ENCODE data around the gene CD160.
A peak's percentile ranks its signal among the peaks of the same experiment; 100 is the strongest.

The CD160 gene

DNA sequence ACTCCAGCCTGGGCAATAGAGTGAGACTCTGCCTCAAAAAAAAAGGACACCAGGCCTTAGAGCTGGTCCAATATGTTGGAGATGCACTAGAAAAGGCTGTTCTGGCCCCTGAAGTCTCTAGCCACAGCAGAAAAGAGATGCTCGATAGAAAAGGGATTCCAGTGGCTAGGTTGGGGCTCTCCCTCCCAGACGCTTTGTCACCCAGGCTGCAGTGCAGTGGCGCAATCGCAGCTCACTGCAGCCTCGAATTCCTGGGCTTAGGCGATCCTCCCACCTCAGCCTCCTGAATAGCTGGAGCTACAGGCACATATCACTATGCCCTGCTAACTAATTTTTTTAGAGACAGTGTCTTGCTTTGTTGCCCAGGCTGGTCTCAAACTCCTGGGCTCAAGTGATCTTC, 30.4 kb upstream of the CD160 start:
- Histone ChIP-seq H4K20me1 (ENCODE audit: insufficient read depth) (no peaks in the 10 kb centered on the region), H3K36me3 (ENCODE audit: insufficient read depth) (no peaks in the 10 kb centered on the region), H3K4me2 (peak overlapping the region; percentile 71), H3K4me1 (ENCODE audit: low read depth, poor library complexity, severe bottlenecking) (peaks cover 46% of the 10 kb centered on the region), H3K27me3 (ENCODE audit: insufficient read depth, low read depth) (no peaks in the 10 kb centered on the region), H3K79me2 (ENCODE audit: insufficient read depth, low read depth) (no peaks in the 10 kb centered on the region), H3K27ac (peak overlapping the region; percentile 50; the same call in 1 of the 2 replicates), H3K9ac (no peak overlapping the region), H2AFZ (ENCODE audit: low read depth) (no peak overlapping the region), H3K4me3 (IDR thresholded peaks at IDR 0.05; ENCODE audit: insufficient read depth, low read depth, low read length) (no peak overlapping the region)
- TF ChIP-seq, protein P1, sequence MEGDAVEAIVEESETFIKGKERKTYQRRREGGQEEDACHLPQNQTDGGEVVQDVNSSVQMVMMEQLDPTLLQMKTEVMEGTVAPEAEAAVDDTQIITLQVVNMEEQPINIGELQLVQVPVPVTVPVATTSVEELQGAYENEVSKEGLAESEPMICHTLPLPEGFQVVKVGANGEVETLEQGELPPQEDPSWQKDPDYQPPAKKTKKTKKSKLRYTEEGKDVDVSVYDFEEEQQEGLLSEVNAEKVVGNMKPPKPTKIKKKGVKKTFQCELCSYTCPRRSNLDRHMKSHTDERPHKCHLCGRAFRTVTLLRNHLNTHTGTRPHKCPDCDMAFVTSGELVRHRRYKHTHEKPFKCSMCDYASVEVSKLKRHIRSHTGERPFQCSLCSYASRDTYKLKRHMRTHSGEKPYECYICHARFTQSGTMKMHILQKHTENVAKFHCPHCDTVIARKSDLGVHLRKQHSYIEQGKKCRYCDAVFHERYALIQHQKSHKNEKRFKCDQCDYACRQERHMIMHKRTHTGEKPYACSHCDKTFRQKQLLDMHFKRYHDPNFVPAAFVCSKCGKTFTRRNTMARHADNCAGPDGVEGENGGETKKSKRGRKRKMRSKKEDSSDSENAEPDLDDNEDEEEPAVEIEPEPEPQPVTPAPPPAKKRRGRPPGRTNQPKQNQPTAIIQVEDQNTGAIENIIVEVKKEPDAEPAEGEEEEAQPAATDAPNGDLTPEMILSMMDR (conservative IDR thresholded peaks at IDR 0.05; ENCODE audit: low read depth, low read length) = no peak

DNA sequence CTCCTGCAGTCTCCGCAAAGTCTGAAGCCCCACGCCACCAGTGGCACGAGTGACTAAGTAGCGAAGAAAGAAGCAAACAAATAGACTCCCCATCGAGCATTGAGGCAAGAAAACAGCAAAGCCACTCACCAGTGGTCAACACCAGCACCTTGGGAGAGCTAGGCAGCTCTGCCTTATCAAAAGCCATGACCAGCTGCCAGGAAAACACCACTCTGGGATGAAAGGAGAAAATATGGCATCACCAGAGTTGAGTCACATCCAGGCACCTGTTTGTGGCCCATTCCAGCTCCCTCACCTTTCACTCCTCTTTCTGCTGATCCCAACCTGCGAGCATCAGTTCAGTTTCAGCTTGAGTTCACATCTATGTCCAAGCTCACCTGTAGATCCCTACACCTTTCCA, 29.4 kb upstream of the CD160 start:
- Histone ChIP-seq H3K4me2 (peak overlapping the region; percentile 71), H3K27ac (peak overlapping the region; percentile 50), H2AFZ (ENCODE audit: low read depth) (no peak overlapping the region), H3K36me3 (ENCODE audit: insufficient read depth) (no peaks in the 10 kb centered on the region), H3K79me2 (ENCODE audit: insufficient read depth, low read depth) (no peaks in the 10 kb centered on the region), H3K27me3 (ENCODE audit: insufficient read depth, low read depth) (no peaks in the 10 kb centered on the region), H4K20me1 (ENCODE audit: insufficient read depth) (no peaks in the 10 kb centered on the region), H3K4me1 (ENCODE audit: low read depth, poor library complexity, severe bottlenecking) (peaks cover 46% of the 10 kb centered on the region), H3K9ac (no peak overlapping the region), H3K4me3 (IDR thresholded peaks at IDR 0.05; ENCODE audit: insufficient read depth, low read depth, low read length) (peak overlapping the region; percentile 73)
- TF ChIP-seq, protein P1 (conservative IDR thresholded peaks at IDR 0.05; ENCODE audit: low read depth, low read length) = no peak

DNA sequence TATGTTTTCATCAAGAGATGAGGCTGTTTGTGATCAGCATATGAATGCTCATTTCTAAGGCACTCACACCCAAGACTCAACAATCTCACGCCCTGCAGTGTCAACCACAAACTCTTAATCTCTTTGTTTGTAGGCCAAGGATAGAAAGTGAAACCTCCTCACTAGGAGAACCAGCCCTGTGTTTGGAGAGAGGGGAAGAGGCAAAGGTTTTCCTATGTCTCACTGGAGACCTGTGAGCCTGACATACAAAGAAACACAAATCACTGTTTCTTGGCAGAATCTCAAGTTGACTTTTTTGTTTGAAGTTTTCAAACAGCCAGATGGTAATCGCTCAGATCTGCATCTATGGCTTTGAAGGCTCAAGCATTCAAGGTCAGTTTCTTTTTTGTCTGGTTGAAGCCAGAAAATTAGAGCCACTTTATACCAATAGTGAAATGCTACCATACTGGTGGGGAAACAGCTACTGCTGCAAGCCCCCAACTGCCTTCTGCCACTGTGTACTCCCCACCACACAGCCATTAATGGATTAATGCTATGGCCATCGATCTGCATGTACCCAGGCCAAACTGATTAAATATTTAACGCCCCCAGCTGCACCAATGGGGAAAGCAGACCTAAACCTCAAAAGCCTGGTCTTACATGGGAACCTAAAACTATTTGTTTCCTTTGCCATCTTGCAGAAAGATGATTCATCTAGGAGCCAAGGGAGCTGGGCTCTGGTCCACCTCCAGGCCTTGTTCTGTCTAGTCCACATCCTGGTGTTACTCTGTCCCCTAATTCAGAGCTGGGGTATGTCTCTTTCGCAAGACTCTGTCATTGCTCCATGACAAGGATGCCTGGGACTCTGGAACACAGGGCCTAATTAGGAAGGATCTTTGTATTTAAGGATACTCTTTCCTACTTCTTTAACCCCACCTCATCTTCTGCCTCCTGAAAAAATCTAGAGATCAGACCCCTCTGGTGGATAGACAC, 28.4 kb upstream of the CD160 start:
- H4K20me1 ChIP-seq (ENCODE audit: insufficient read depth) = no peaks in the 10 kb centered on the region
- H3K4me1 ChIP-seq (ENCODE audit: low read depth, poor library complexity, severe bottlenecking) = peaks cover 46% of the 10 kb centered on the region
- H2AFZ ChIP-seq (ENCODE audit: low read depth) = no peak overlapping the region; the same call in 1 of the 2 replicates
- peak overlapping the region; percentile 73 for H3K4me3 ChIP-seq (IDR thresholded peaks at IDR 0.05; ENCODE audit: insufficient read depth, low read depth, low read length)
- peak overlapping the region; percentile 1; the same call in 1 of the 2 replicates for H3K9ac ChIP-seq
- H3K36me3 ChIP-seq (ENCODE audit: insufficient read depth) = no peaks in the 10 kb centered on the region
- H3K27me3 ChIP-seq (ENCODE audit: insufficient read depth, low read depth) = no peaks in the 10 kb centered on the region
- H3K27ac ChIP-seq = peak overlapping the region; percentile 50
- no peaks in the 10 kb centered on the region for H3K79me2 ChIP-seq (ENCODE audit: insufficient read depth, low read depth)
- H3K4me2 ChIP-seq = peak overlapping the region; percentile 71
- TF ChIP-seq, protein P1 (conservative IDR thresholded peaks at IDR 0.05; ENCODE audit: low read depth, low read length) = no peak

DNA sequence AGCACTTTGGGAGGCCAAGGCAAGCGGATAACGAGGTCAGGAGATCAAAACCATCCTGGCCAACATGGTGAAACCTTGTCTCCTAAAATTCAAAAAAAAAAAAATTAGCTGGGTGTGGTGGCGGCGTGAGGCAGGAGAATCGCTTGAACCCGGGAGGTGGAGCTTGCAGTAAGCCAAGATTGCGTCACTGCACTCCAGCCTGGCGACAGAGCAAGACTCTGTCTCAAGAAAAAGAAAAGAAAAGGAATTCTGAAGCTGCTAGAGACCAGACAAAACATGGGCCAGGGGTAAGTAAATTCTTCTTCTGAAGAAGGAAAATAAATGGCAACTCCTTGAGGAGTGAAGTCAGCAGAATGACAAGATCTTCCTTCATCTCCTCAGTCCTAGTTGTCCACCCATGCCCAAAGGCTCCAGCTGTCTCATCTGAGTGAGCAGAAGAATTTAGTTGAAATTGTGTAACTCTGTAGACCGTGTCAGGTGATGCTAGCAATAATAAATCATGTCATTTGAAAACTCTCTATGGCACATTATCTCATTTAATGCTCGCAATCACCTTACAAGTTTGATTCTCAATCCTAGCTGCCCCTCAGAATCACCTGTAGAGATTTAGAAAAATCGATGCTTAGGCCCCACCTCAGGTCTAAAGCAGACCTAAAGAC, 26.4 kb upstream of the CD160 start:
- no peaks in the 10 kb centered on the region for H3K27me3 ChIP-seq (ENCODE audit: insufficient read depth, low read depth)
- no peak overlapping the region for H3K4me3 ChIP-seq (IDR thresholded peaks at IDR 0.05; ENCODE audit: insufficient read depth, low read depth, low read length)
- H3K36me3 ChIP-seq (ENCODE audit: insufficient read depth) = no peaks in the 10 kb centered on the region
- peaks cover 46% of the 10 kb centered on the region for H3K4me1 ChIP-seq (ENCODE audit: low read depth, poor library complexity, severe bottlenecking)
- H3K27ac ChIP-seq = no peak overlapping the region
- TF ChIP-seq, protein P1 (conservative IDR thresholded peaks at IDR 0.05; ENCODE audit: low read depth, low read length) = no peak
- H3K9ac ChIP-seq = no peak overlapping the region
- H2AFZ ChIP-seq (ENCODE audit: low read depth) = no peak overlapping the region
- no peaks in the 10 kb centered on the region for H4K20me1 ChIP-seq (ENCODE audit: insufficient read depth)
- H3K4me2 ChIP-seq = no peak overlapping the region
- H3K79me2 ChIP-seq (ENCODE audit: insufficient read depth, low read depth) = no peaks in the 10 kb centered on the region

Data from KMS-11 (cell line).